GM12891 (cell line): ENCODE results near the gene PIK3R1.

Experiments used
- PAX5 ChIP-seq: IDR thresholded peaks from 2 replicates; pipeline ENCODE4 v1.6.1; 2011; ENCODE audit warnings: low read length, moderate library complexity, mild to moderate bottlenecking; ENCODE audit not compliant: insufficient read depth, severe bottlenecking
- POLR2A ChIP-seq: IDR thresholded peaks from 2 replicates; pipeline ENCODE4 v1.6.1; 2011; ENCODE audit warnings: low read depth, low read length, control low read depth
- POLR2AphosphoS5 ChIP-seq: IDR thresholded peaks from 2 replicates; pipeline ENCODE4 v1.6.1; 2011; ENCODE audit warnings: low read depth, low read length, control low read depth
- POU2F2 ChIP-seq: IDR thresholded peaks from 2 replicates; pipeline ENCODE4 v1.6.1; 2011; ENCODE audit warnings: low read depth, mild to moderate bottlenecking, control low read depth, low read length, moderate library complexity
- SPI1 ChIP-seq: IDR thresholded peaks from 2 replicates; pipeline ENCODE4 v1.6.1; 2011; ENCODE audit warnings: low read depth, low read length, control low read depth
- TAF1 ChIP-seq: IDR thresholded peaks from 2 replicates; pipeline ENCODE4 v1.6.1; 2011; ENCODE audit warnings: low read depth, low read length, control low read depth

DNA sequence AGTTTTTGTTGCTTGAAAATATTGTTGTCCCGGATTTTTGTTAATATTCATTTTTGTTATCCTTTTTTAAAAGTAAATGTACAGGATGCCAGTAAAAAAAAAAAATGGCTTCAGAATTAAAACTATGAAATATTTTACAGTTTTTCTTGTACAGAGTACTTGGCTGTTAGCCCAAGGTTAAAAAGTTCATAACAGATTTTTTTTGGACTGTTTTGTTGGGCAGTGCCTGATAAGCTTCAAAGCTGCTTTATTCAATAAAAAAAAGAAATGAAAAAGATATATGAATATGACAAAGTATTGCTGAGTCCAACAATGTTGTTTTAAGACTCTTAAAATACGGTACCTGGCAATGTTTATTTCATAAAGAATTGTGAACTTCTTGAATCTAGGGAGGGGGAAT is 82.9 kb downstream of the PIK3R1 start:
- TF ChIP-seq POLR2AphosphoS5, result no peak
- TF ChIP-seq POLR2A, result no peak
- TF ChIP-seq PAX5, result no peak
- no peak for TF ChIP-seq TAF1
- no peak for TF ChIP-seq SPI1
- no peak for TF ChIP-seq POU2F2
